GM12892 (cell line): ENCODE measurements around the gene FBXL15.

Experiments
- POLR2AphosphoS5 ChIP-seq: IDR thresholded peaks from 2 replicates; pipeline ENCODE4 v1.6.1; 2011; ENCODE audit warnings: low read depth, low read length, control low read depth
- TAF1 ChIP-seq: IDR thresholded peaks from 2 replicates; pipeline ENCODE4 v1.6.1; 2011; ENCODE audit warnings: low read depth, mild to moderate bottlenecking, control low read depth, low read length, borderline replicate concordance

- TF ChIP-seq TAF1 (no peak; the same call in 1 of the 2 replicates), POLR2AphosphoS5 (no peak)
These were observed 40.2 kb downstream of the FBXL15 start for GRCh38 chr10:102460836-102461186.
